SK-N-SH (cell line): ENCODE measurements around the gene LIPG. TPM values are rescaled to one million over a fixed set of nuclear protein-coding genes. Genes with fewer than 3 reads are reported as not detected.

Source experiments
- CTCF ChIA-PET: fragments of 300-600, 350-600 bp; formaldehyde crosslinking; extraction: SDS; loops from one replicate; lab custom pipeline; 2021; lab: Yijun Ruan, JAX
- POLR2A ChIA-PET: fragments of 350-600 bp; sonication (Branson Sonifier 250); formaldehyde crosslinking; extraction: SDS; loops from one replicate; lab custom pipeline; 2020; ENCODE audit warnings: antibody characterized with exemption, inconsistent platforms; lab: Yijun Ruan, JAX
- DNase-seq: peaks from one replicate; pipeline ENCODE4 v3.0.0; 2012
- H2AFZ ChIP-seq: fragments of 200-600 bp; sonication (generic); 2 replicates; pipeline ENCODE4 v1.8.1; 2016; ENCODE audit warnings: antibody characterized with exemption, mild to moderate bottlenecking, low read depth
- H3F3A ChIP-seq: fragments of 200-600 bp; sonication (generic); replicated peaks from 2 replicates; pipeline ENCODE3; 2016; ENCODE audit warnings: antibody characterized with exemption, mild to moderate bottlenecking; ENCODE audit not compliant: insufficient read depth
- H3K27ac ChIP-seq, 2 experiments: fragments of 200-500 bp in 1 of 2; fragments of 200-600 bp in 1 of 2; sonication (Bioruptor generic) in 1 of 2; sonication (generic), shearing (Covaris generic) in 1 of 2; 2 replicates each; pipeline versions ENCODE4 v1.5.1 to v1.6.1; 2014 to 2016; ENCODE audit warnings: low read depth in 2 of 2, inconsistent platforms in 1 of 2, low read length in 1 of 2, mild to moderate bottlenecking in 1 of 2, mixed read lengths in 1 of 2
- H3K27me3 ChIP-seq: fragments of 200-600 bp; sonication (generic), shearing (Covaris generic); 2 replicates; pipeline ENCODE4 v1.6.1; 2016; ENCODE audit warnings: mixed run types; ENCODE audit not compliant: insufficient read depth
- H3K36me3 ChIP-seq, 2 experiments: fragments of 200-500 bp in 1 of 2; fragments of 200-600 bp in 1 of 2; sonication (Bioruptor generic) in 1 of 2; sonication (generic) in 1 of 2; replicated peaks in 1 of 2; 2 replicates each; pipeline versions ENCODE3 to v1.5.1; 2014 to 2016; ENCODE audit warnings: low read length in 1 of 2, mild to moderate bottlenecking in 1 of 2; ENCODE audit not compliant: insufficient read depth in 2 of 2, control insufficient read depth in 1 of 2
- H3K4me1 ChIP-seq, 2 experiments: fragments of 200-500 bp in 1 of 2; fragments of 200-600 bp in 1 of 2; sonication (Bioruptor generic) in 1 of 2; sonication (generic), shearing (Covaris generic) in 1 of 2; 2 replicates each; pipeline versions ENCODE4 v1.5.1 to v1.6.1; 2014 to 2016; ENCODE audit warnings: low read depth in 1 of 2, low read length in 1 of 2, mixed run types in 1 of 2; ENCODE audit not compliant: insufficient read depth in 2 of 2, control insufficient read depth in 1 of 2
- H3K4me2 ChIP-seq: fragments of 200-600 bp; sonication (generic), shearing (Covaris generic); 2 replicates; pipeline ENCODE4 v1.6.1; 2017; ENCODE audit warnings: mixed run types
- H3K4me3 ChIP-seq, 2 experiments: fragments of 200-500 bp in 1 of 2; fragments of 200-600 bp in 1 of 2; sonication (Bioruptor generic) in 1 of 2; sonication (generic), shearing (Covaris generic) in 1 of 2; 2 replicates each; pipeline versions ENCODE4 v1.5.1 to v1.8.1; 2014 to 2016; ENCODE audit warnings: low read depth in 2 of 2, inconsistent platforms in 1 of 2, low read length in 1 of 2, mild to moderate bottlenecking in 1 of 2, mixed read lengths in 1 of 2, moderate library complexity in 1 of 2
- H3K79me2 ChIP-seq: fragments of 200-600 bp; sonication (generic); 2 replicates; pipeline ENCODE4 v1.8.1; 2017; ENCODE audit warnings: mild to moderate bottlenecking; ENCODE audit not compliant: insufficient read depth
- H3K9ac ChIP-seq: fragments of 200-600 bp; sonication (generic); 2 replicates; pipeline ENCODE4 v1.6.1; 2017; ENCODE audit warnings: mixed run types
- H3K9me2 ChIP-seq: fragments of 200-600 bp; sonication (generic); 2 replicates; pipeline ENCODE4 v1.6.1; 2017; ENCODE audit warnings: mixed run types
- H3K9me3 ChIP-seq: fragments of 200-600 bp; sonication (generic); 2 replicates; pipeline ENCODE4 v1.6.1; 2017; ENCODE audit warnings: mixed run types, mild to moderate bottlenecking, moderate library complexity
- H4K20me1 ChIP-seq: fragments of 200-600 bp; sonication (generic); 2 replicates; pipeline ENCODE4 v1.6.1; 2017; ENCODE audit warnings: mild to moderate bottlenecking, mixed run types; ENCODE audit not compliant: insufficient read depth
- ELF1 ChIP-seq: IDR thresholded peaks from 2 replicates; pipeline ENCODE4 v1.4.0; 2012
- EP300 ChIP-seq, 2 experiments: IDR thresholded peaks; 2 replicates each; pipeline versions ENCODE4 v1.4.0 to v1.6.1; 2012; ENCODE audit warnings: borderline replicate concordance in 1 of 2, low read depth in 1 of 2, low read length in 1 of 2
- FOXJ3 ChIP-seq: sonication (generic); formaldehyde crosslinking; IDR thresholded peaks from 2 replicates; pipeline ENCODE4 v1.5.1; 2020; ENCODE audit warnings: mild to moderate bottlenecking, missing genetic modification reagents
- GABPA ChIP-seq: IDR thresholded peaks from 2 replicates; pipeline ENCODE4 v1.4.0; 2012; ENCODE audit warnings: low read depth, mild to moderate bottlenecking
- MEF2A ChIP-seq: IDR thresholded peaks from 2 replicates; pipeline ENCODE4 v1.4.0; 2012; ENCODE audit warnings: low read depth, borderline replicate concordance
- NFIC ChIP-seq: IDR thresholded peaks from 2 replicates; pipeline ENCODE4 v1.4.0; 2012; ENCODE audit warnings: borderline replicate concordance
- NRF1 ChIP-seq: IDR thresholded peaks from 2 replicates; pipeline ENCODE4 v1.6.1; 2012; ENCODE audit warnings: low read depth, mild to moderate bottlenecking, low read length
- RAD21 ChIP-seq: IDR thresholded peaks from 2 replicates; pipeline ENCODE4 v1.6.1; 2012; ENCODE audit warnings: mild to moderate bottlenecking, low read length
- RCOR1 ChIP-seq: fragments of 150-350 bp; IDR thresholded peaks from 2 replicates; pipeline ENCODE4 v1.6.1; 2017; ENCODE audit warnings: antibody characterized with exemption, low read length
- RFX5 ChIP-seq: IDR thresholded peaks from 2 replicates; pipeline ENCODE4 v1.6.1; 2012; ENCODE audit warnings: mild to moderate bottlenecking, improper control_type of control experiment, low read length
- RXRA ChIP-seq: IDR thresholded peaks from 2 replicates; pipeline ENCODE4 v1.4.0; 2012; ENCODE audit warnings: low read depth, mild to moderate bottlenecking, borderline replicate concordance
- SMC3 ChIP-seq: IDR thresholded peaks from 2 replicates; pipeline ENCODE4 v1.6.1; 2012; ENCODE audit warnings: low read depth, low read length, improper control_type of control experiment
- TAF1 ChIP-seq: IDR thresholded peaks from 2 replicates; pipeline ENCODE4 v1.6.1; 2012; ENCODE audit warnings: low read depth, mild to moderate bottlenecking, low read length, moderate library complexity, borderline replicate concordance
- TEAD4 ChIP-seq: IDR thresholded peaks from 2 replicates; pipeline ENCODE4 v1.4.0; 2012; ENCODE audit warnings: mild to moderate bottlenecking, borderline replicate concordance; ENCODE audit not compliant: insufficient read depth
- WGBS: methylation state at CpG from one replicate; pipeline ENCODE4 v1.1.6; 2017; ENCODE audit warnings: low lambda C conversion rate; 5-methylcytosine and 5-hydroxymethylcytosine counted together
- polyA plus RNA-seq, 3 experiments: library from polyadenylated mRNA; depleted of rRNA; stranded (reverse); fragments of >200 nt; gene quantifications; 2 replicates each; pipeline ENCODE4 v1.2.3, GENCODE V29; 2012
- TF ChIP-seq, protein P1 (sequence below): IDR thresholded peaks from 2 replicates; pipeline ENCODE4; 2012
- TF ChIP-seq, protein P2 (sequence below): IDR thresholded peaks from 2 replicates; pipeline ENCODE4 v1.4.0; 2012; ENCODE audit warnings: low read depth, borderline replicate concordance
- TF ChIP-seq, protein P3 (sequence below): IDR thresholded peaks from 2 replicates; pipeline ENCODE4 v1.4.0; 2012; ENCODE audit warnings: low read depth
- TF ChIP-seq, protein P4 (sequence below): fragments of 150-350 bp; IDR thresholded peaks from 2 replicates; pipeline ENCODE4 v1.6.1; 2016; ENCODE audit warnings: mild to moderate bottlenecking, low read depth, low read length
- TF ChIP-seq, protein P5 (sequence below): fragments of 150-350 bp; IDR thresholded peaks from 2 replicates; pipeline ENCODE4 v1.6.1; 2017; ENCODE audit warnings: antibody characterized with exemption, low read length, low read depth, borderline replicate concordance

The LIPG gene
- polyA plus RNA-seq, 1 of the 3 experiments (the other 2 are of a cell fraction), result 3.2 TPM

DNA sequence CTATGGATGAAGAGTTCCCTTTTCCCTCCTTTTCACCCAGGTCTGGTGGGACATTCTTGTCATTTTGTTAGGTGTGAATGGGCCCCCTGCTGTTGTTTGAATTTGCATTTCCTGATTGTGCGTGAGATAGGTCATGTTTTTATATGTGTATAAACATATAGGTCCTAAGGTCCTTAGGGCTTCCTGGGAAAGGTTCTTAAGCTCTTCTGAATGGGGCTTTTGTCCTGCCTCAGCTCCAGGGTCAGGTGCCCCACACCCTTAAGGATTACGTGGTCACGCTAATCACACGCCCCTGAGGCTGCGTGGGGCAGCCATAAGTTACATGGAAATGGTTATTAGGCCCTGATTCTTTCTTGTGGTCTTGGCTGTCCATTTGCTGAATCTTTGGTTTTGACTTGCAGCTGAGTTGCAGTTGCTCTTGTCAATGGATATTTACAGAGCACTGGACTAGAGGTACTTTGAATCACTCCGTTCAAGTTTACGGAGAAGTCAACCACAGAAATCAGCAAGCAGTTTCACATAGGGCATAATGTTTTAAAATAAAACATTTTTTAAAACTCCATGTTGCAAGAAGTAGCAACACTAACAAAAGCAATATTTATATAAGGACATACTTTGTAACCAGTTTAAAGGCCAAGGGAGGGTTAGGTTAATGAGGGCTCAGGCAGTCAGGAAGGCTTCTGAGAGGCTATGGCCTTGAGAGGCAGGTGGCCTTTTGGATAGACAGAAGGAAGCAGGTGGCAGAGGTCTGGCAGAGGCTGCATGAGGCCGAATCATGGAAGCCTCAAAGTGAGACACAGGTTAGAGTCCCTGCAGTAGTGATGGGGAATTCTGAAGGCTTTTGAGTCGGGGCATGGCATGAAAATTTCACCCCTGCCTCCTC, 24.2 kb downstream of the LIPG start:
- H4K20me1 ChIP-seq, result no peaks in the 10 kb centered on the region
- CTCF ChIA-PET, result interaction anchor here (1.2 to 1.7 kb wide), 2 partner anchors 75 to 272 kb away, joined by 3 to 5 read pairs; no protein-coding TSS in a partner anchor
- 91% methylated on average over 9 of the region's 9 CpGs for WGBS

DNA sequence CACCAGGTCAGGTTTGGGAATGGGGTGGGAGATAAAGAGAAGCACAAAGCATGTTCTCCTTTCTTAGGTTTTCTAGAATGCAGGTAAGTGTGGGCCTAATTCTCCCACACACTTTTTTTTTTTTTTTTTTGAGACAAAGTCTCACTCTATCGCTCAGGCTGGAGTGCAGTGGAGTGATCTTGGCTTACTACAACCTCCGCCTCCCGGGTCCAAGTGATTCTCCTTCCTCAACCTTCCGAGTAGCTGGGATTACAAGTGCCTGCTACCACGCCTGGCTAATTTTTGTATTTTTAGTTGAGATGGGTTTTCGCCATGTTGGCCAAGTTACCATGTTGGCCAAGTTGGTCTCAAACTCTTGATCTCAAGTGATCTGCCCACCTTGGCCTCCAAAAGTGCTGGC, 26.3 kb downstream of the LIPG start:
- H3K36me3 ChIP-seq, result peaks cover 0 to 4% of the 10 kb centered on the region in 2 experiments
- no peak overlapping the region for H3K9ac ChIP-seq
- no peak overlapping the region for H2AFZ ChIP-seq
- no peak overlapping the region for H3K27ac ChIP-seq
- H3F3A ChIP-seq, result no peaks in the 10 kb centered on the region
- no peak for DNase-seq
- TF ChIP-seq, protein P1, sequence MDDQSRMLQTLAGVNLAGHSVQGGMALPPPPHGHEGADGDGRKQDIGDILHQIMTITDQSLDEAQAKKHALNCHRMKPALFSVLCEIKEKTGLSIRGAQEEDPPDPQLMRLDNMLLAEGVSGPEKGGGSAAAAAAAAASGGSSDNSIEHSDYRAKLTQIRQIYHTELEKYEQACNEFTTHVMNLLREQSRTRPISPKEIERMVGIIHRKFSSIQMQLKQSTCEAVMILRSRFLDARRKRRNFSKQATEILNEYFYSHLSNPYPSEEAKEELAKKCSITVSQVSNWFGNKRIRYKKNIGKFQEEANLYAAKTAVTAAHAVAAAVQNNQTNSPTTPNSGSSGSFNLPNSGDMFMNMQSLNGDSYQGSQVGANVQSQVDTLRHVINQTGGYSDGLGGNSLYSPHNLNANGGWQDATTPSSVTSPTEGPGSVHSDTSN, result no peak
- TF ChIP-seq ELF1, result no peak
- TF ChIP-seq, protein P2, sequence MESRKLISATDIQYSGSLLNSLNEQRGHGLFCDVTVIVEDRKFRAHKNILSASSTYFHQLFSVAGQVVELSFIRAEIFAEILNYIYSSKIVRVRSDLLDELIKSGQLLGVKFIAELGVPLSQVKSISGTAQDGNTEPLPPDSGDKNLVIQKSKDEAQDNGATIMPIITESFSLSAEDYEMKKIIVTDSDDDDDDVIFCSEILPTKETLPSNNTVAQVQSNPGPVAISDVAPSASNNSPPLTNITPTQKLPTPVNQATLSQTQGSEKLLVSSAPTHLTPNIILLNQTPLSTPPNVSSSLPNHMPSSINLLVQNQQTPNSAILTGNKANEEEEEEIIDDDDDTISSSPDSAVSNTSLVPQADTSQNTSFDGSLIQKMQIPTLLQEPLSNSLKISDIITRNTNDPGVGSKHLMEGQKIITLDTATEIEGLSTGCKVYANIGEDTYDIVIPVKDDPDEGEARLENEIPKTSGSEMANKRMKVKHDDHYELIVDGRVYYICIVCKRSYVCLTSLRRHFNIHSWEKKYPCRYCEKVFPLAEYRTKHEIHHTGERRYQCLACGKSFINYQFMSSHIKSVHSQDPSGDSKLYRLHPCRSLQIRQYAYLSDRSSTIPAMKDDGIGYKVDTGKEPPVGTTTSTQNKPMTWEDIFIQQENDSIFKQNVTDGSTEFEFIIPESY, result no peak
- TF ChIP-seq, all 33 proteins: peak for 0
- Histone ChIP-seq H3K4me1 (no peaks in the 10 kb centered on the region), H3K4me3 (no peak overlapping the region), H3K9me3 (no peaks in the 10 kb centered on the region), H4K20me1 (no peaks in the 10 kb centered on the region), H3K79me2 (no peaks in the 10 kb centered on the region), H3K27me3 (no peaks in the 10 kb centered on the region), H3K9me2 (no peaks in the 10 kb centered on the region), H3K4me2 (no peak overlapping the region)
- WGBS, result 86% methylated on average over 6 of the region's 6 CpGs
- ChIA-PET POLR2A (no interaction called here), CTCF (interaction anchor here (1.5 kb wide), 1 partner anchor 29 kb away, joined by 3 read pairs; no protein-coding TSS in a partner anchor)

More for the DNA sequence above, 24.2 kb downstream of the LIPG start:
- Histone ChIP-seq H3K79me2 (no peaks in the 10 kb centered on the region), H3K4me3 (no peak overlapping the region), H3K9ac (no peak overlapping the region), H3K9me2 (no peaks in the 10 kb centered on the region), H3K4me1 (no peaks in the 10 kb centered on the region), H2AFZ (no peak overlapping the region), H3K27ac (no peak overlapping the region), H3K27me3 (no peaks in the 10 kb centered on the region), H3K9me3 (no peaks in the 10 kb centered on the region), H3F3A (no peaks in the 10 kb centered on the region), H3K36me3 (peaks cover 0 to 4% of the 10 kb centered on the region in 2 experiments), H3K4me2 (no peak overlapping the region)
- POLR2A ChIA-PET, result no interaction called here
- TF ChIP-seq NRF1 (no peak), GABPA (no peak), EP300 (IDR thresholded peaks at IDR 0.05; ENCODE audit: borderline replicate concordance in 1 of 2, low read depth in 1 of 2, low read length in 1 of 2) (no peak), RXRA (no peak), SMC3 (no peak), TAF1 (no peak), TEAD4 (no peak), RAD21 (no peak), NFIC (no peak), RFX5 (no peak), FOXJ3 (no peak), MEF2A (no peak), RCOR1 (no peak)
- TF ChIP-seq, protein P3, sequence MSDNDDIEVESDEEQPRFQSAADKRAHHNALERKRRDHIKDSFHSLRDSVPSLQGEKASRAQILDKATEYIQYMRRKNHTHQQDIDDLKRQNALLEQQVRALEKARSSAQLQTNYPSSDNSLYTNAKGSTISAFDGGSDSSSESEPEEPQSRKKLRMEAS, result no peak
- TF ChIP-seq, protein P4, sequence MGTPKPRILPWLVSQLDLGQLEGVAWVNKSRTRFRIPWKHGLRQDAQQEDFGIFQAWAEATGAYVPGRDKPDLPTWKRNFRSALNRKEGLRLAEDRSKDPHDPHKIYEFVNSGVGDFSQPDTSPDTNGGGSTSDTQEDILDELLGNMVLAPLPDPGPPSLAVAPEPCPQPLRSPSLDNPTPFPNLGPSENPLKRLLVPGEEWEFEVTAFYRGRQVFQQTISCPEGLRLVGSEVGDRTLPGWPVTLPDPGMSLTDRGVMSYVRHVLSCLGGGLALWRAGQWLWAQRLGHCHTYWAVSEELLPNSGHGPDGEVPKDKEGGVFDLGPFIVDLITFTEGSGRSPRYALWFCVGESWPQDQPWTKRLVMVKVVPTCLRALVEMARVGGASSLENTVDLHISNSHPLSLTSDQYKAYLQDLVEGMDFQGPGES, result no peak
- TF ChIP-seq, protein P5, sequence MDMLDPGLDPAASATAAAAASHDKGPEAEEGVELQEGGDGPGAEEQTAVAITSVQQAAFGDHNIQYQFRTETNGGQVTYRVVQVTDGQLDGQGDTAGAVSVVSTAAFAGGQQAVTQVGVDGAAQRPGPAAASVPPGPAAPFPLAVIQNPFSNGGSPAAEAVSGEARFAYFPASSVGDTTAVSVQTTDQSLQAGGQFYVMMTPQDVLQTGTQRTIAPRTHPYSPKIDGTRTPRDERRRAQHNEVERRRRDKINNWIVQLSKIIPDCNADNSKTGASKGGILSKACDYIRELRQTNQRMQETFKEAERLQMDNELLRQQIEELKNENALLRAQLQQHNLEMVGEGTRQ, result no peak
- DNase-seq, result no peak
